T-helper 9 cell (primary cell): Measurements from ENCODE around the gene BCAS3.
"Not testable (repeated sequence)": the region's sequence is repeated elsewhere in the genome, so short reads cannot be mapped to it uniquely, and the experiment has no call there.

ENCODE experiments used
- DNase-seq: peaks from one replicate; pipeline ENCODE4 v3.0.0-alpha.2; 2020

Gene BCAS3

DNA sequence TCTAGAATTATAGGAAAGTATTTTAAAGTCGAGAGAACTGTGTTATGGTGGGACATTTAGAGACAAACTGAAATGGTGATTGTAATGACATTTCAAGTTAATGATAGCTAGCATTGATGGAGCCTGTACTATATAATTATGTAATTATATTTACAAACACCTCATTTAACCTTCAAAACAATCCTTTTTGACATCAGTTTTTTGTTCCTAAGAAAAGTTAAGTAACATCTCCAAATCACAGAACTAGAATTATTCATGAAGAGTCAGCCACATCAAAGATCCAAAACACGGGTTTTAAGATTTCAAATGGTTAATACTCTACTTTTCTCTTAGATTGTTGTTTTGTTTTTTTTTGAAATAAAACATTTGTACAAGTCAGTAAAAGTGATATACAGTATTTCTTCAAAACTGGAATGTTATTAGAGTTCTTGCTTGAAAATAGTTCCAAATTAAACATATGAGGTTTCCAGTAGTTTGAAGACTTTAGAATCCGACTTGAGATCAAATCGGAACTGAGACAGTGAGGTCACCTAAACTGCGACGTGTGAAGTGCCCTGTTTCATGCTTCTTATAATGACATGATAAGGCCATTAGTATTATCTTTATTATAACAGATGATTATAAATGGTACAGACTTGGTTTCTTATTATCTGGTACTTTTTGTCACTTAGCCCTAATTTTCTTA is 457.0 kb downstream of the BCAS3 start:
- DNase-seq: no peak

DNA sequence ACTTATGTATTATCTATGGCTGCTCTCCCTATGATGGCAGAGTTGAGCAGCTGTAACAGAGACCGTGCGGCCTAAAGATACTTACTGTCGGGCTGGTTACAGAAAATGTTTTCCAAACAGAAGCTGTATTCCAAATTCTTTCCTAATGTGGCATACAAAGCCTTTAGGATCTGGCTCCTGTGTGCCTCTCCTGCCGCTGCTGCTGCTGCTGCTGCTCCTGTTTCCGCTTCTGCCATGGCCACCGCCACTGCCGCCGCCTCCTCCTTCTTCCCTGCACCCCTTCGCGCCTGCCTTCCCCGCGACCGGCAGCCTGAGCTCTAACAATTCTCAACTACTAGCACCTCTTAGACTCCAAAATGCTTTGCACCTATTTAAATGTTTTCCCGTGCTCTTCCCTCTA is 458.1 kb downstream of the BCAS3 start:
- DNase-seq: no peak

DNA sequence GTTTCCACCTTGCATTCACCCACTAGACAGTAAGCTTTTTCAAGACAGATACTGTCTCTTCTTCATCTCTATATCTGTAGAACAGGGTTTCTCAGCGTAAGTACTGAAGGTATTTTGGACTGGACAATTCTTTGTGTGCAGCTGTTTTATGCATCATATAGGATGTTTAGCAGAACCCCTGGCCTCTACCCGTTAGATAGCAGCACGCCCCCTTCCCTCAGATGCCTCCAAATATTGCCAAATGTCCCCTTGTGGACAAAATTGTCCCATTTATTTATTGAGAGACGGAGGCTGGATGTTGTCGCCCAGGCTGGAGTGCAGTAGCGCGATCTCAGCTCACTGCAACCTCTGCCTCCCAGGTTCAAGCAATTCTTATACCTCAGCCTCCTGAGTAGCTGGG is 458.6 kb downstream of the BCAS3 start:
- no peak for DNase-seq

DNA sequence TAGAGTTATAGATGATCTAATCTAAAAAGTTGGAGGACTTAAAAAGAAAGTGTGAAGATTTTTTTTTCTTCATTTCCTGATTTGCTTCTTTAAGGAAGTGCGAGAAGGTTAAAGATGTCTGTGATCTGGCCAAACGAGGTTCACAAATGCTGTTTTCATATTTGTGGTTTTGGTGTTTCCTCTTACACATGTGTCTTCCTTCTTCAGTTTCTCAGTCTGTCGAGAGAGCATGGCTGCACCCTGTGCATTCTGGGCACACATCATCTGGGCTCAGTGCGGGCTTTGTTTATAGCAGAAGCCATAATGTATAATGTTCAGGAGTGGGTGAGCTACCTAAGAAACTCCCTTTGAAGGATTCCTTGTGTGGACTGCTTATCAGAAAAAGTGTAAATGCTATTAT is 461.6 kb downstream of the BCAS3 start:
- DNase-seq: peak; percentile 20

DNA sequence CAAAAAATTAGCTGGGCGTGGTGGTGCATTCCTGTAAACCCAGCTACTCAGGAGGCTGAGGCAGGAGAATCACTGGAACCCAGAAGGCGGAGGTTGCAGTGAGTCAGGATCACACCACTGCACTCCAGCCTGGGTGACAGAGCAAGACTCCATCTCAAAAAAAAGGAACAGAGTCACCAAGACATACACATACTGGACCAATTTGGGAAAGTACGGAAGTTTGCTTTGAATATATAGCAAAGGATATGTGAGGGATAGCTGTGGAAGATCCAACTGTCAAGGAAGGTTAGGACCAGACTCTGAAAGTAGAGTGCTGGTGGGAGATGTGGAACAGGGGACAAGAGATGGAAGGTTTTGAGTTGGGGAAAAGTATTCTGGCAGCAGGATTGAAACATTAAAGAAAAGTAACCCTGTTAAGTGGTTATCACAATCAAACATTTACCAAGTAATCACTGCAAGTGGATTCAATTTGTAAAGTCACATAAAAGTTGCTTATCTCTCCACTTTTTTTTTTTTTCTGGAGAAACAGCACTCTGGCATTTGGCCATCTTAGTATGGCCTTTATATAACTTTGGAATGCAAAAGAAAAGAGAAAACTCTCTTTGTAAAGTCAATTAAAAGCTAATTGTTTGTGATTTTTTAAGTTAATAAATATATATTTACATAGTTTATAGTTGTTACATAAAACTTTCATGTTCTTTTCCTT is 462.6 kb downstream of the BCAS3 start:
- DNase-seq: no peak

DNA sequence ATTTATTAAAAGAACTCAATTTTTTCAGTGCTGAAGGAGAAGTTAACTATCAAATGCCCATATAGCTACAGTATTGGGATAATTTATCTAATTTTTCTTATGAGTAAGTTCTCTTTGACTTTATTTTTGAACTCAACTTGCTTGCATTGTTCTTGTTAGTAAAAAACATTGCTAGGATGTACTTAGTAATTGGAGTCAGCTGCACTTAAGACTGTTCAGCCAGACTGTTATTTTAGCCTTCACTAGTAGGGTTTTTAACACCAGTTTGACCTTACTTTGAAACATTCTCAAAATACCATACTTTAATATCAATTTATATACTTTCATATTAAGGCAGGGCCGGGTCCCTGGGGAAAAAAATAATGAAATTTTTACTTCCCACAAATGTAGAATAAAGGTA is 465.4 kb downstream of the BCAS3 start:
- DNase-seq: no peak

DNA sequence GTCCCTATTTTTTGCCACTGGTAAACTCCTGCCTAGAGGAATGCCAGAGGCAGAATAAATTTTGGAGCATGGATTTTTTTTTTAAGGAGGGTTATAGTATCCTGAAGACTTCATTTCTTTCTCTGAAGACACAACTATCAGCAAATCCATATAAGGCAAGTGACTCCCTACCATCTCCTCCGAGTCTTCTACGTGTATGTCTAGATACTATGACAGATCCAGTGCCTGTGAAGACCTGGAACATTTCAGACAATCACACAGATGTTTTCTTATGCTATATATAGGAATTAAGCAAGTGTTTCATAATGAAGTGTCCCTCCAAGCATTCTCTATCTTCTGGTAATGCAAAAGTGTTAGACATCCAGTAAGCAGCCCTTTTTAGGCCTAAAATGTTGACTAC is 466.5 kb downstream of the BCAS3 start:
- DNase-seq: no peak

DNA sequence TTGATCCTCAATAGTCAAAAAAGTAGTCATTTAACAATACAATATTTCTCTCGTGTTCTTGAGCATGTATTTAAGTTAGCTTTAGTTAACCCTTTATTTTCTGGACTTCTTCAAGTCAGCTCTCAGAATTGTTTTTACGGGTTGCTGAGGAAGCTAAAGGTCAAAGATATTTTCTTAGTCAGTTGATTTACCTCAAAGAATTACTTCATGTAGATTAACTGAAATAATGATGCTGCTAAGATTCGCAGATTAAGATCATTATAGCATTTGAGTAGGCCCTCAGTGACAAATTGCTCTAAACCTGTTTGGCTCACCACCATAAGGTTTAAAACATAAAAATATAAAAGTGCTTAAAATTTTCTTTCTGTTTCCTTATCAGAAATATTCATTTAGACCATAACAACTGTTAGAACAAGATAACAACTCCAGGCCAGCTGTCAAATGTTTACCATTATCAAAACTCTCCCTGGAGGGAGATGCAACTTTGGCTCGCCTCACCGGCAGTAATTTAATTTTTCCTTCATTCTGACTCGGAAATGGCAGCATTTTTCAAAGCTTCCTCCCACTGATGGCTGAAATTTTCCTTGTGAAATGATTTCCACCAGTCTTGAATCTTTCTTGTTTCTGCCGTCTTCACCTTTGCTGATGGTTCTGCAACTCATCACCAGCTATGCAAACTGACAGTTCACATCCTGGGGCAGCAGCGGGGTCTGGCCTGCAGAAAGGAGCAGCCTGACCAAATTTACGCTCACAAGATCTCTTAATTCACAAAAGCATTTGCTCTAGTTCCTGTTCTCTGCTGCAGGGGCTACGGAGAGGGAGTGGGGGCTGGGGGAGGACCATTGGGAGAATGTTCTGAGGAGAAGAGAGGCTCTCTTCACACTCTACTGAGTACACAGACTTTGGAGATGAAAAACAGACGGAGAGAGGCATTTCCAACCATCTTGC is 467.2 kb downstream of the BCAS3 start:
- no peak for DNase-seq

DNA sequence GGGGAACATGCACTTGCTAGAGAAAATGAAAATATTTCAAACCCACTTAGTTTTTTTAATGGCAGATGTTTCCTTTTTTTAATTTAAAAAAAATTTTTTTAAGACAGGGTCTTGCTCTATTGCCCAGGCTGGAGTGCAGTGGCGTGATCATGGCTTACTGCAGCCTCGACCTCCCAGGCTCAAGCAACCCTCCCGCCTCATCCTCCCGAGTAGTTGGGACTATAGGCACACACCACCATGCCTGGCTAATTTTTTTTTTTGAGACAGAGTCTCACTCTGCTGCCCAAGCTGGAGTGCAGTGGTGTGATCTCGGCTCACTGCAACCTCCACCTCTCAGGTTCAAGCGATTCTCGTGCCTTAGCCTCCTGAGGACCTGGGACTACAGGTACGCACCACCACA is 469.2 kb downstream of the BCAS3 start:
- not testable (repeated sequence) for DNase-seq

DNA sequence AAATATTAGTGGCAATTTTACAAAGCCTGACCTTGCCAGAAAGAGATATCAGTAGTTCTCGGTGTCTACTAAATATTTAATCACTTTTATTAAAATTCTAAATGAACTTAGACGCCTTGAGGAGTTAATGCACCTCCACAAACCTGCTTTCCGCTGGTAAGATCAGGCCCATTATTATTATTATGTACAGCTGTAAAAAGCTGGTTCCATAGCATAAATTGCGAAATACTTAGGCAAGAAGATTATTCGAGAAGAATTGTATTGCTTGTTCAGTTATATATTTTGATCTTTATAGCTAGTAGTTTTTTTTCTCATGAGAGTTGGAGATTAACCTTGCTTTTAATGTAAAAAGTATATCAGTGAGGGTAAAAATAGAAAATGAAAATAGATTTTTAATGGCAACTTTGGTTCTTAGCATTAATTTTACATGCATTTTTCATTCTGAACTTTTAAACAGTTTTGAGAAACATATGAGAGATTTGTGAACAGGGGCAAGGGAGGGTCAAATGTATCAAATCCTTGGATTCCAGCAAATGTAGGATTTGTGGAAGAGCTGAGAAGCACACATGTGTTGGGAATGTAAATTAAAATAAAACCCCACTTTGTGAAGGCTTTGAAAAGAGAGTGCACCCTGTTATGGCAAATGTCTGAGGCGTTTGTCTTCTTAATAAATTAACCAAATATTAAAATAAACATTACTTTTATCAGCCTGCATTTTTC is 471.6 kb downstream of the BCAS3 start:
- DNase-seq: no peak

DNA sequence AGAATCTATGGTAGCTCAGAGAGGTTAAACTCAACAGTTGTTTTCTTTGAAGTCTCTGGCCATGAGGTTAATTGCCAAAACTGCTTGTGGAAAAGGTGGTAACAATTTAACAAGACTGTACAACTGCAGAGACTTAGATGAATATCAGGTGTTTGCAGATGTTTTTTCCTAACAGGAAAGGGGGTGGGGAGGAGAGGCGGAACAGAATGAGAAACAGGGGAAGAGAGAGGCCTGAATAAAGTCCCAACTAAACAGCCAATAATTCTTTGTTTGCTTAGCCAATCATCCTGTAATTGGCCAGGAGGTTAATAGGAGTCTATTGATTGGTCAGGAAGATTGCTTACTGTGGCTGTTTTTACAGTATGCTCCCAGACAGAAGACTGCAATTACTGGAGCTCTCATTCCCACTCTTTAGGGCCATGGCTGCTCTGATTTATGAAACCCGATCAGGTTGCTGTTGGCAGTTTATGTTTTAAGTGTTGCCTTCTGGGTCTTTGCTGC is 472.3 kb downstream of the BCAS3 start:
- DNase-seq: no peak

DNA sequence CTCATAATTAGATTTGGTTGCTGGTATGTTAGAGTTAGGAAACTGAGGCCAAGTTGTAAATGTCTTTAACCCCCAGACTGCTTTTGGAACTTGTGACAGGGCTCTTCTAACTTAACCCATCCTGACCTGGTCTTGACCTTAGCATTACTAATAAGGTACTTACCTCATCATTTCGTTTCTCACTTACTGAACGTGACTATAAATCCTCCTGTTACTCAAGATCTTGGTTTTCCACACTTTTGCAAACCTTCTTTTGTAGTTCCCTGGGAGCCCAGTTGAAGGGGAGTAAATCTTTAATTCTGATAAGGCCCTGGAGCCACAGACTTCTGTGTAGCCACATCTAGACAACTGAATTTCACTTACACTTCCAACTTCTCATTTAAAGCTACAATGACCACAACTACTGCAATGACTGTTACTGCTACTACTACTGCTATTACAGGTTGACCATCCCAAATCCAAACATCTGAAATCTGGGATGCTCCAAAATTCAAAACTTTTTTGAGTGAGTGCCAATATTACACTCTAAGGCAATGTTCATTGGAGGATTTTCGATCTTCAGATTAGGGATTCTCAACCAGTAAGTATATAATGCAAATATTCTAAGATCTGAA is 473.1 kb downstream of the BCAS3 start:
- DNase-seq: no peak

DNA sequence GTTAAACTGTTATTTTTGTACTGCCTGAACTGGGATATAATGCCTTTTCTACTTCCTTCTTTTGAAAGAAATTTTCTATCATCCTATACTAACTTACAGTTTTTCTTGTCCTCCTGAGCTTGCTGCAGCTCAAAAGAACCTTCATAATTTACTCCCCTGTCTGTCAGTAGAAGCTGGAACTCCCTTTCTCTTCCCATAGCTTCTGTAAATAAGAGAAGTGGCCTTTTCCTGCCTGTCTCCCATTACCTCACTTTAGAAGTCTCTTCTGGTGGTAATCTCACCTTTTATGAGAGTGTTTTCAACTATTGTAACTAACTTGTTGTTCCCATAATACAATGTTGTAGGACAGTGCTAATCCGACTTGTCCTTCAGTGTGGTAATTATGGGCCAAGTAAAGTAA is 475.2 kb downstream of the BCAS3 start:
- no peak for DNase-seq

DNA sequence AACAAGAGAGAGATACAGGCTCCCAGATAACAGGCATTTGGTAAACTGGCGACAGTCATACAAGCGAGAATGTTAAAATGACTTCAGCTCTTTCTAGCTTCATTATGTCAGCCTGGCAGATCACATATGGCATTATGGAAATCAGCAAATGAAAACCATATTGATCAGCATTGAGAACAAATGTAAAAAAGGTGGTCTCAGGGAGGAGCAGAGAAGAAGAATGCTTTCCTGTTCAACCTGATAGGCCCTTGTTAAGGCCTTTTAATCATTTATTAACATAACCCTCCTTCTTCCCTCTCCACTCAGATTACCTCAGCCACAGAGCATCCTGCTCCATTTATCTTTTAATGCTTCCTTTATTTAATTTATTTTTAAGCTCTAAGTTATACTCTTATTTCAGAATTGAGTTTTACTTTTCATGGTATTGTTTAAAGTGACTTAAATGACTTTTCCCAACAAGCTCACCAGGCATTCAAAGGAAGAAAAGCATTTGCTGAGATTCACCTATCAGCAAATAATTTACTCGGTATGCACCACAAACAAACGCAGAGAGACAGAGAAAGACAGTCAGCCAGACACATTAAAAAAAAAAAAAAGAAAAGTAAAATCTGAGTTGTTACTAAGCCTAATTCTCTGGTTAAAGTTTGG is 478.1 kb downstream of the BCAS3 start:
- no peak for DNase-seq

DNA sequence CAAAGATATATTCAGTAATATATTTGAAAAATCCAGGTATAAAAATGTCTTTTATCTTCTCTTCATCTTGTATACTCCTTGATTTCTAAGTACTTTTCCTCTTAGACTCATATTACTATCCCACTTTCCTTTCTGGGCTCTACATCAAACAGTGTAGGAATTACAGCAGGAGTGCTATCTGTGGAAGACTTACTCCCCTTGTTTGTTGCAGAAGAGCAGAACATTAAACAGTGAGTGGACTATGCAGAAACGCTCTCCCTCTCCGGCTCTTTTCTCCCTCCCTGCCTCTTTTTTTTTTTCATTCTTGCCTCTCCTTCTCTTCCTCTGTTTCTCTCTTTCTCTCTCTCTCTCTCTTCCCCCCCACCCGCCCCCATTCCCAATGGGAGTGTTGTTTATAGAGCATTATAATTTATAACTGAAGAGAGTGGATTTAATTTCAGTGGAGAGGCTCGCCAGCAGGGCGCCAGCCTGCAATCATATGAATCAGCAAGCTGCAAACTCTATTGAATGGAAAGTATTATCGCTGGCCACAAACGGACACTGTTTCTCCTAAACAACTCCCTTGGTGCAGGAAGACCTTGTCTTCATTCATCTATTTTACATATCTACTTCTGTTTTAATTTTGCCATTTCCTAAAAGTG is 479.7 kb downstream of the BCAS3 start:
- DNase-seq: no peak

DNA sequence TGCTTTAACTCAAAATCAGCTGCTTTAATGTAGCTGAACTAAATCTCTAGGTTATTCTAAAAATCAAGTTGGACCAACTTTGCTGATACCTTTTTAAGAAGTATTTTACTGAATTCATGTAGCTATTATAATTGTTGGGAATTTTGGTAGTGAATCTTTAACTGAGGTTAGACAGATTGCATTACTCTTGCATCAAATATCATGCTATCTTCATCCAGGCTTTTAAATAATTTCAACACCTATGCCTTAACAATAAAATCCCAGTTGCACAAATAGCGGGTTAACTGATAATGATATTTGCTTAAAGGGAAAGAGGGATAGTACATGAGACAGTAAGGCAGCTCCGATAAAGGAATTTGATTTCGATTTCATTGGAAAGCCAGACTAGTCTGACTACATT is 480.7 kb downstream of the BCAS3 start:
- no peak for DNase-seq

DNA sequence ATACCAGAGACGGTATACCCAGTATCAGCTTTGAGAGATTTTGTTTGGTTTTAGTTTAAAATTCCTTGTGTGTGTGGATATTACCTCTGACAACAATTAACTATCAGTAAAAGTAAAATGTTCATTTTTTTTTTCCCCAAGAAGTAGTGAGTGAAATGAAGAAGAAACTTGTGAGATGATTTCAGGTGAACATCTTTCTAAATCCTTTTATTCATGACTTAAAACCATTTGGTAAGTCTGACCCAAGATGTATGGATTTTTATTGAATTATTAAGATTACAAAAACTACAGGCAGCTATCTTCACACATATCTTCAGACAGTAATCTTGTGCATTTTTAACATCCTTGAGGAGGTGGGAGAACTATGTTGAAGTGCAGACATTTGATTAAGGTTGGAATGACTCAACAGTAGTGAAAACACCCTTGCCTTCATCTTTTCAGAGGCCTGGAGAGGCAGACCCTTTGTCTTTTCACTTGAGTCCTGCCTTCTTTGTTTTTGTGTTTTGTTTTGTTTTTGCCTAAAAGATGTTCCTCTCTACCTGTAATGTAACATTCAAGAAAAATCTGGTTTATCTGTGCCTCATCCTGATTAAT is 481.7 kb downstream of the BCAS3 start:
- no peak for DNase-seq

DNA sequence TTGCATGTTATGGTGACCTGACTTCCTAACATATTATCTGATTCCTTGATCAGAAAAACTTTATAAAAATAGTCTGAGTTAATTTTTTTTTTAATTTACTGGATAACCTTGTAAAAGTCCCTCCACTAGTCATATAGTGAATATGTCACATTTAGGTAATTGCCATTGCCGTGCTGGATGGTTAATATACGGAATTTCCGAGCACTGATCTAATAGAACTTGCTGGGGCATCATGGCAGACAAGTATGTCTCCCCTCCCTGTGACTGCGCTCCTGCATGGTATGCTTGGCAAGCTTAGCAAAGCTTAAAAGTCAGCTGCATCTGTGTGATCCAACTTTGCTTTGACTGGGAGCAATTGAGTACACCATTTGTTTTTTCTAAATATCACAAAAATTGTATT is 482.6 kb downstream of the BCAS3 start:
- DNase-seq: no peak

DNA sequence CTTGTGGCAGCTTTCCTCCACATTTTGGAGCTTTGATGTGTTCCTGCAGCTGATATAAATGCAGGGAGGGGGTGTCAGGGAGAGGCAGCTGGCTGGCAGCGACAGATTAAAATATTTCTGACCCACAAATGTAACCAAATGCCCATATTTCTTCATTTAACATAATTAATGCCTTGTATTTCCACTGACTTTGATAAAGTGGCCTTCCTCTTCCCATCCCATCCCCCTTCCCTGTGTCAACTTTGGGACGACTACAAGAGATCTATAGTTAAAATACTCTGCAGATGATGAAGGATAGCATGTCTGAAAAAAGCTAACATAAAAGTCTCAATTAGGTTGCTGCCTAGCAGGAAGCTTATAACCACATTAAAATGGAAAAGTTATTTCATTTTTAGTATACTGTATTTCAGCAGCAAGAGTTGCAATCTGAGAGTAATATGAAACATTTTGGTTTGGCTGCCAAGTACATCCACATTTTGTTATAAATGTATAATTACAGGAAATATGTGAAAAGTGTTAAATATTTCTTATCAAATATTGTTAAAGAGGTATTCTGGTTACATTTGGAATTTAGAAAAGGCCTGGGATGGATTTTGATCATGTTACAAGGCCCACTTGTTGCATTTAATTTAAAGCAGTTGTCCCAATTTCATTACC is 483.3 kb downstream of the BCAS3 start:
- DNase-seq: no peak

DNA sequence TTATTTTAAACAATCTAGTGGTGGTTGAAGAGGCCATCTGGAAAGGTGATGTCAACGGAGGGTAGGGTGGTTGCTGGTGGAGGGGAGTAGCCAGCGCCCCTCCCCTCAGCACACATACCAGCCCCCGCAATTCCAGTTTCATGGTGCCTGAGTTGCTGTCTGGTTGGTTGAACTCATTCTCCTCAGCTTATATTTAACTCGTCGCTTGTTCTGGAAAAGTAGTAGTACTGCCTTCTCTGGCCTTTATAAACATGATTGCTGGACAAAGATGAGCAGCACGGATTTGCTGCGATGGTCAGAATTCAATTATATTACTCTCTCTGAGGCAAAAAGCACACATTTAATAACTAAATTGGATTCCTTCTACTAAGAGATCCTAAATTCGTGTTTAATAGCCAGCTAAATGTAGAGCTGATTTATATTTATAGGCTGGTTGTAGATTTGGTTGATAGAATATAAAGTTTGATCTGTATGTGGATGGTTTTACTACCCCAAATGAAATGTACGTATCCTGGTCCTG is 484.0 kb downstream of the BCAS3 start:
- no peak for DNase-seq
